ENCODE data around the gene TTN. TPM values are rescaled to one million over a fixed set of nuclear protein-coding genes. Genes with fewer than 3 reads are reported as not detected.

The TTN gene
- total and polyA plus RNA-seq, 2 of the 8 experiments (the other 6 are each of a cell fraction or from before 2014, with no cell fraction given), result 0.30 to 9.7 TPM

GRCh38 chr2:178777577-178777976 lies 29.6 kb downstream of the TTN start:
- H3K56ac ChIP-seq (replicated peaks; ENCODE audit: insufficient read length, low read depth, low read length), result no peak overlapping the region
- no peak overlapping the region for H3K27ac ChIP-seq (ENCODE audit: low read depth, low read length)
- H4K91ac ChIP-seq (replicated peaks; ENCODE audit: insufficient read length, low read length), result no peak overlapping the region
- H3K4me3 ChIP-seq (ENCODE audit: extremely low read depth in 1 of 4, insufficient read depth in 2 of 4, low read depth in 3 of 4, low read length in 4 of 4), result no peak overlapping the region
- POLR2A ChIA-PET (ENCODE audit: partially characterized antibody), result no interaction called here
- H2AFZ ChIP-seq (ENCODE audit: low read length), result no peak overlapping the region
- no peak overlapping the region for H3K9ac ChIP-seq (replicated peaks in 1 of 4; ENCODE audit: extremely low read depth in 1 of 4, low read depth in 3 of 4, low read length in 3 of 4)
- no peak overlapping the region for H2BK5ac ChIP-seq (ENCODE audit: low read depth, low read length)
- H2BK120ac ChIP-seq (replicated peaks; ENCODE audit: low read depth, low read length), result no peak overlapping the region
- H3K4me1 ChIP-seq (replicated peaks in 1 of 4; ENCODE audit: control insufficient read depth in 3 of 4, insufficient read depth in 4 of 4, low read length in 3 of 4), result no peaks in the 10 kb centered on the region
- H3K23ac ChIP-seq (ENCODE audit: insufficient read length), result no peak overlapping the region
- no peak overlapping the region for H4K5ac ChIP-seq (ENCODE audit: insufficient read length, low read depth, low read length)
- no peak overlapping the region for H2BK12ac ChIP-seq (ENCODE audit: low read depth, low read length)
- H4K8ac ChIP-seq (ENCODE audit: extremely low read depth, insufficient read depth, low read length), result no peak overlapping the region
- no peaks in the 10 kb centered on the region for H3K27me3 ChIP-seq (replicated peaks in 1 of 4; ENCODE audit: control insufficient read depth in 3 of 4, extremely low read depth in 1 of 4, insufficient read depth in 3 of 4, low read length in 3 of 4)
- H3K14ac ChIP-seq (ENCODE audit: insufficient read length), result no peak overlapping the region
- FAIRE-seq (no peak), DNase-seq (ENCODE audit: low read depth in 1 of 2, low spot score in 2 of 2) (no peak)
- CTCF ChIA-PET (ENCODE audit: partially characterized antibody), result interaction anchor here (0.5 to 1.0 kb wide), 2 partner anchors 14 to 16 kb away, joined by 3 read pairs; no protein-coding TSS in a partner anchor
- H3K4ac ChIP-seq (replicated peaks; ENCODE audit: insufficient read length, low read depth, low read length), result no peak overlapping the region
- H2AK5ac ChIP-seq (ENCODE audit: low read depth, low read length), result no peak overlapping the region
- no peak overlapping the region; the same call in 1 of the 2 replicates for H2BK15ac ChIP-seq (ENCODE audit: low read length)
- H4K20me1 ChIP-seq (replicated peaks in 1 of 2; ENCODE audit: control insufficient read depth in 1 of 2, insufficient read depth in 2 of 2, low read length in 2 of 2), result no peaks in the 10 kb centered on the region
- 78% methylated on average over 7 of the region's 7 CpGs; no CpG with 5 or more reads in 1 of the 2 experiments for WGBS, 2 experiments (ENCODE audit: extremely low coverage in 1 of 2, insufficient coverage in 1 of 2, insufficient read length in 1 of 2, insufficient replicate concordance in 2 of 2, low coverage in 1 of 2, low lambda C conversion rate in 2 of 2, missing lambda C conversion rate in 1 of 2)
- peaks cover 0 to 4% (median 2%) of the 10 kb centered on the region in 4 experiments; a peak in 3 of 8 replicates for H3K36me3 ChIP-seq (ENCODE audit: control insufficient read depth in 2 of 4, insufficient read depth in 4 of 4, low read length in 3 of 4)
- no peaks in the 10 kb centered on the region for H3K23me2 ChIP-seq (ENCODE audit: low read depth, low read length)
- no peak overlapping the region for H3K4me2 ChIP-seq (ENCODE audit: insufficient read depth in 1 of 2, low read depth in 2 of 2, low read length in 2 of 2)
- no peaks in the 10 kb centered on the region for H3K79me2 ChIP-seq (ENCODE audit: control insufficient read depth in 1 of 2, insufficient read depth in 2 of 2, low read length in 2 of 2)
- no peak for TF ChIP-seq CTCF (IDR thresholded peaks at IDR 0.05; ENCODE audit: control extremely low read depth in 1 of 3, insufficient read depth in 1 of 3, low read depth in 1 of 3, low read length in 3 of 3)
- TF ChIP-seq TAF7 (optimal IDR thresholded peaks at IDR 0.05; ENCODE audit: borderline replicate concordance, low read depth, low read length), result no peak
- no peak for TF ChIP-seq E2F6 (IDR thresholded peaks at IDR 0.05)
- no peaks in the 10 kb centered on the region for H3K79me1 ChIP-seq (ENCODE audit: low read depth, low read length)
- no peaks in the 10 kb centered on the region for H3K9me3 ChIP-seq (ENCODE audit: insufficient read depth in 2 of 2, low read depth in 1 of 2, low read length in 1 of 2)
- H3K18ac ChIP-seq (ENCODE audit: extremely low read depth, low read length), result no peak overlapping the region
- H2BK20ac ChIP-seq (ENCODE audit: low read length), result no peak overlapping the region

Measured in H1 (cell line).